GM10248 (cell line): ENCODE results near the gene FCRL2.
A peak's percentile ranks its signal among the peaks of the same experiment; 100 is the strongest.

ENCODE experiments used
- CTCF ChIA-PET: fragments of 300-600 bp; sonication (Branson Sonifier 250); formaldehyde crosslinking; extraction: SDS; loops from one replicate; lab custom pipeline; 2021; ENCODE audit warnings: antibody characterized with exemption; lab: Yijun Ruan, JAX
- POLR2A ChIA-PET: fragments of 350-650 bp; sonication (Branson Sonifier 250); formaldehyde crosslinking; extraction: SDS; loops from one replicate; lab custom pipeline; 2020; ENCODE audit warnings: antibody characterized with exemption; lab: Yijun Ruan, JAX
- DNase-seq: peaks from one replicate; pipeline ENCODE4 v3.0.0; 2012; ENCODE audit errors: extremely low spot score
- TF ChIP-seq, protein P1 (sequence below): IDR thresholded peaks from 2 replicates; pipeline ENCODE4 v1.5.1; 2012; ENCODE audit warnings: mild to moderate bottlenecking, low read depth; ENCODE audit errors: extremely low read depth, missing control alignments, control extremely low read depth

The FCRL2 gene, protein sequence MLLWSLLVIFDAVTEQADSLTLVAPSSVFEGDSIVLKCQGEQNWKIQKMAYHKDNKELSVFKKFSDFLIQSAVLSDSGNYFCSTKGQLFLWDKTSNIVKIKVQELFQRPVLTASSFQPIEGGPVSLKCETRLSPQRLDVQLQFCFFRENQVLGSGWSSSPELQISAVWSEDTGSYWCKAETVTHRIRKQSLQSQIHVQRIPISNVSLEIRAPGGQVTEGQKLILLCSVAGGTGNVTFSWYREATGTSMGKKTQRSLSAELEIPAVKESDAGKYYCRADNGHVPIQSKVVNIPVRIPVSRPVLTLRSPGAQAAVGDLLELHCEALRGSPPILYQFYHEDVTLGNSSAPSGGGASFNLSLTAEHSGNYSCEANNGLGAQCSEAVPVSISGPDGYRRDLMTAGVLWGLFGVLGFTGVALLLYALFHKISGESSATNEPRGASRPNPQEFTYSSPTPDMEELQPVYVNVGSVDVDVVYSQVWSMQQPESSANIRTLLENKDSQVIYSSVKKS

DNA sequence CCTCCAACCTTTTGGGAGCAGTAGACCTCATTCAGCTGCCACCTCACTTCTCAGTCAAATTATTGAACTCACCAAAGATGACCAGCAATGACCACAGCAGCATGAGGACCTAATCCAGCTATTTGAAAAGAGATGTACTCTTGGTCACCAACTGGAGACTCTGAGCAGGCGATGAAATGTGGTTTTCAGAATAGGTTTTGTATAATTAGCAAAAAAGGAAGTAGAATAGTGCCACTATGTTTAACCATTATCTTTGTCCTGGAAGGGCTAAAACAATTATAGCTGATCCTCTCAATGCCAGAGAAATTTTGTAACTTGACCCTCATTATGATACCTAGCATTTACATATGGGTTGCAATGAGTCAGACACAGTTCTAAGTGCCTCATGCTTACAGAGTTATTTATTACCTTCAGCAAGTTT lies at the start of gene FCRL2:
TSS of gene FCRL2 (minus strand) at position 162 of the 421 bp plus-strand sequence. CDS start at position 103, 59 bp downstream.
- ChIA-PET CTCF (no interaction called here), POLR2A (no interaction called here)
- DNase-seq: no peak
- TF ChIP-seq, protein P1, sequence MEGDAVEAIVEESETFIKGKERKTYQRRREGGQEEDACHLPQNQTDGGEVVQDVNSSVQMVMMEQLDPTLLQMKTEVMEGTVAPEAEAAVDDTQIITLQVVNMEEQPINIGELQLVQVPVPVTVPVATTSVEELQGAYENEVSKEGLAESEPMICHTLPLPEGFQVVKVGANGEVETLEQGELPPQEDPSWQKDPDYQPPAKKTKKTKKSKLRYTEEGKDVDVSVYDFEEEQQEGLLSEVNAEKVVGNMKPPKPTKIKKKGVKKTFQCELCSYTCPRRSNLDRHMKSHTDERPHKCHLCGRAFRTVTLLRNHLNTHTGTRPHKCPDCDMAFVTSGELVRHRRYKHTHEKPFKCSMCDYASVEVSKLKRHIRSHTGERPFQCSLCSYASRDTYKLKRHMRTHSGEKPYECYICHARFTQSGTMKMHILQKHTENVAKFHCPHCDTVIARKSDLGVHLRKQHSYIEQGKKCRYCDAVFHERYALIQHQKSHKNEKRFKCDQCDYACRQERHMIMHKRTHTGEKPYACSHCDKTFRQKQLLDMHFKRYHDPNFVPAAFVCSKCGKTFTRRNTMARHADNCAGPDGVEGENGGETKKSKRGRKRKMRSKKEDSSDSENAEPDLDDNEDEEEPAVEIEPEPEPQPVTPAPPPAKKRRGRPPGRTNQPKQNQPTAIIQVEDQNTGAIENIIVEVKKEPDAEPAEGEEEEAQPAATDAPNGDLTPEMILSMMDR: no peak

DNA sequence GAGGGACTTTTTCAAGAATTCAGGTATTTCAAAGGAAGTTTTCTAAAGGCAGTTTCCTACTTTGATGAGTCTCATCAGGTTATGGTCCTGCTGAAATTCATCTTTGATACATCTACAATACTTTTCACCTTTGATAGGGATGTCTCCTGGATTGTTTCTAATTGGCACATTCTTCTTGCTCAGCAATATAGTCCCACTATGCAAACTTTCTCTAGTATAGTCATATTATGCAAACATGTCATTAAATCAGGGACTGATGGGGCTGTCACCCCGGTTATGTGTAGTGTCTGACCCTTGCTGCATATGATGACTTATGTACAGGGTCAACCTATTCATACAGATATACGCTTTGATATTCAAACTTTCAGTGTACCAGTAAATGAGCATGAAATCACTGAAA lies 43.4 kb upstream of the FCRL2 start:
- no peak for DNase-seq
- ChIA-PET POLR2A (no interaction called here), CTCF (interaction anchor here (1.1 kb wide), 1 partner anchor 50 kb away, joined by 3 read pairs; no protein-coding TSS in a partner anchor)
- TF ChIP-seq, protein P1: no peak

DNA sequence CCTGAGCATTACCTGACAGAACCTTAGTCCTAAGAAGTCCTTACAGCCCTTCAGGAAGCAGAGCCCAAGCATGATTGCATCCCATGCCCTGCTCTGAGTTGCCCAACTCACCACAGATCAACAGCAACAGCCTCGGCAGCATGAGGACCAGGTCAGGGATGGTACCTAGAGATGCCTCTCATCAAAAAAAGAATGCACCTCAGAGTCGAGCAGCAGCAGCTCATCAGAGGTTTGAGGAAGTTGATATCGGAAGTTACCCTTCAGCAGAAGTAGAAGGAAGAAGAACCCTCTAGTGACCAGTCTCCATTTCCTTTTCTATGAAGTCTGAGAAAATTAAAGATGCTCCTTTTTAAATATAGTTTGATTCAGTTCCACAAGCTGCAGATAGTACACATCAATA lies 43.0 kb upstream of the FCRL2 start, which contains the start of gene FCRL1:
TSS of gene FCRL1 (minus strand) at position 225 of the 400 bp plus-strand sequence. CDS start at position 142, 83 bp downstream.
- CTCF ChIA-PET: no interaction called here
- TF ChIP-seq, protein P1: no peak
- DNase-seq: no peak
- POLR2A ChIA-PET: no interaction called here

DNA sequence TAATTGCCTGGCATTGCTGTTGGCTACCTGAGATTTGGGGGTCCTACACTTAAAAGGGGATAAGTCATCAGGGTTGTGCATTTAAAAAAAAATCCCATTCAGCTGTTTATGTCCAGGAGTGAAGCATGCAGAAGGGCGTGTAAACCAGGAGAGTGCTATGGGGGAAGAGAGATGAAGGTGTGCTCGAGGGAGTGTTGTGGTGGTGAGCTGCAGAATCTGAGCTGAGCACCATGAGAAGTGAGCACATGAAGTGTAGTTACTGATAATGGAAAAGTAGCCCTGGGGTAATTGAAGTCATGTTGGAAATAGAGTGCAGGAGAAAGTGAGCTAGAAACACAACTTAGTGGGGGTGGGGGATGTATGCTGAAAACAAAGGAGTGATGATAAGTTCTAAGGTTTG lies 42.3 kb upstream of the FCRL2 start:
- DNase-seq: no peak
- POLR2A ChIA-PET: no interaction called here
- TF ChIP-seq, protein P1: no peak
- CTCF ChIA-PET: interaction anchor here (0.9 kb wide), 1 partner anchor 239 kb away, joined by 3 read pairs; no protein-coding TSS in a partner anchor

DNA sequence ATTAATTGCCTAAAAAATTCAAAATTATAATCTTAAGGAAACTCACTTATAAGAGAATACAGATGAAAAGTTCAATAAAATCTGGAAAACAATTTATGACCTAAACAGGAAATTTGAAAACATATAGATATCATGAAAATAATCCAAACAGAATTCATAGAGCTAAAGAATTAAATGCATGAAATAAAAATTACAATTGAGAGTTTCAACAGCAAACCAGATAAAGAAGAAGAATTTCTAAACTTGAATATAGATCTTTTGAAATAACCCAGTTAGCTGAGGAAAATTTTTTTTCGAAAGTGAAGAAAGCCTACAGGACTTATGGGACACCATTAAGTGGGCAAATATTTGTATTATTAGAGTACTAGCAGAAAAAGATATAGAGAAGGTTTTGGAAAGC lies 36.3 kb upstream of the FCRL2 start:
- CTCF ChIA-PET: interaction anchor here (1.5 kb wide), 1 partner anchor 233 kb away, joined by 3 read pairs; no protein-coding TSS in a partner anchor
- TF ChIP-seq, protein P1: no peak

DNA sequence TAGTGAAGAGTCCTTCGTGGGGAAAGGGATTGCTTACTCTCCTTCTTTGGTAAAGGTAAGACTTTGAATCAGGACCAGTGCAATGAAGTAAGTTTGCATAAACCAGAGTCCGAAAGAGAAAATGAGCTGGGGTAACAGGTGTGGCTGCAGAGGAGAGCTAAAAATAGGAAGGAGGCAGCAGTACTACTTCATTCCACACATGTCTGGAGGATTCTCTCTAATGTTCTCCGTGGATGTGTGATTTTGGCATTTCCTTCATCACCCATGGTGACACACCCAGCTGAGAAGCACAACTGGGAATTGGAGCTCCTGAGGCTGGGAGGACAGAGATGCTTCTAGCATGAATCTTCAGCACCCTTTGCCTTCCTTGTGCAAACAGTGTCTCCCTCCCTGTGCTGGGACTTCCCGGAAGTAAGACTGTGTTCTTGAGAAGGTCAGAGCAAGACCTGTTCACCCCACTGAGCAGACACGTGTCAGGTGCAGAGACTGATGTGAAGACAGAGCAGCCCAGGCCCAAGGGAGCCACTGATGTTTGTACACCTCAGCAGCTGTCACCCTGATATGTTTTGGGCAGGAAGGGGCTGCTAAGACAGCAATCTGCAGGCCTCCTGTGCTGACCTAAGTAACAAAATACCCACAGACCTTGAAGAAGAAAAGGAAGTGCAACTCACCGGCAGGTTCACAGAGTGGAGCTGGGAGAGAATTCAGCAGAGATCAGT lies 29.7 kb upstream of the FCRL2 start:
- peak; percentile 51 for DNase-seq
- ChIA-PET CTCF (interaction anchor here (0.9 to 1.4 kb wide), 7 partner anchors 10 to 226 kb away, joined by 3 to 8 read pairs (median 4); no protein-coding TSS in a partner anchor), POLR2A (no interaction called here)
- TF ChIP-seq, protein P1: no peak

More for the DNA sequence above, 36.3 kb upstream of the FCRL2 start:
- DNase-seq: no peak
- POLR2A ChIA-PET: no interaction called here
